ENCODE data around the gene LRRC42.

LRRC42 gene

DNA sequence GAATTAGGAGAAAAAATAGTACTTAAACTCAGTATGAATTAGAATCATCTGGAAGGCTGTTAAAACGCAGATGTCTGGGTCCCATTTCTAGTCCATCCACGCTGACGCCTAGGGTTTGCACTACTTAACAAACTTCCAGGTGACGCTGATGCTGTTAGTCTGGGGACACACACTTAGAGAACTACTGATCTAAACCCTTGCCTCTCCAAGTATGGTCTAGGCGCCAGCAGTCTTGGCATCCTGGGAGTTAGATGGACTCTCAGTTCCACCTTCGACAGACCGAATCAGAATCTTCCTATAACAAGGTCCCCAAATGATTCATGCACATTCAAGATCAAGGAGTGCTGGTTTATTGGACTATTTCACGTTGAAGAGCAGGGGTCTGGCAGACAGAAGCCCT lies 40.6 kb upstream of the LRRC42 start:
- in situ Hi-C loops (cut with HindIII; ENCODE audit: low pct_ligation_motif_present, low sequenced_read_pairs) = no loop called here
- TF ChIP-seq, protein P1, sequence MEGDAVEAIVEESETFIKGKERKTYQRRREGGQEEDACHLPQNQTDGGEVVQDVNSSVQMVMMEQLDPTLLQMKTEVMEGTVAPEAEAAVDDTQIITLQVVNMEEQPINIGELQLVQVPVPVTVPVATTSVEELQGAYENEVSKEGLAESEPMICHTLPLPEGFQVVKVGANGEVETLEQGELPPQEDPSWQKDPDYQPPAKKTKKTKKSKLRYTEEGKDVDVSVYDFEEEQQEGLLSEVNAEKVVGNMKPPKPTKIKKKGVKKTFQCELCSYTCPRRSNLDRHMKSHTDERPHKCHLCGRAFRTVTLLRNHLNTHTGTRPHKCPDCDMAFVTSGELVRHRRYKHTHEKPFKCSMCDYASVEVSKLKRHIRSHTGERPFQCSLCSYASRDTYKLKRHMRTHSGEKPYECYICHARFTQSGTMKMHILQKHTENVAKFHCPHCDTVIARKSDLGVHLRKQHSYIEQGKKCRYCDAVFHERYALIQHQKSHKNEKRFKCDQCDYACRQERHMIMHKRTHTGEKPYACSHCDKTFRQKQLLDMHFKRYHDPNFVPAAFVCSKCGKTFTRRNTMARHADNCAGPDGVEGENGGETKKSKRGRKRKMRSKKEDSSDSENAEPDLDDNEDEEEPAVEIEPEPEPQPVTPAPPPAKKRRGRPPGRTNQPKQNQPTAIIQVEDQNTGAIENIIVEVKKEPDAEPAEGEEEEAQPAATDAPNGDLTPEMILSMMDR (IDR thresholded peaks at IDR 0.05; ENCODE audit: low read depth, low read length, missing control alignments) = no peak
- DNase-seq = no peak

DNA sequence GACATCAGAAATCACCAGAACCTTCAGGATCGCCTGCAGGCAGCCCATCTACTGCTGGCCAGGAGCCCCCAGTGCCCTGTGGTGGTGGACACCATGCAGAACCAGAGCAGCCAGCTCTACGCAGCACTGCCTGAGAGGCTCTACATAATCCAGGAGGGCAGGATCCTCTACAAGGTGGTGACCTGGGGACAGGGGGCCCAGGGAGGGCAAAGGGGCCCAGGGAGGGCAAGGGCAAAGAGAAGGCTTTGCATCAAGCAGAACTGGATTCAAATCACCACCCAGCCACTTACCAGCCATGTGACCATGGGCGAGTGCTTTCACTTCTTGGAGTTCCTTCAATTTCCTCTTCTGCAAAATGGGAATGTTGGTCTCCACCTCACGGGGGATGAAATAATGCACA lies 40.0 kb upstream of the LRRC42 start:
- Histone ChIP-seq H3K36me3 (replicated peaks) (no peaks in the 10 kb centered on the region), H3K4me3 (ENCODE audit: low read depth, low read length) (no peak overlapping the region), H3K27me3 (replicated peaks) (no peaks in the 10 kb centered on the region), H3K27ac (no peak overlapping the region)
- no peak for DNase-seq
- in situ Hi-C loops (cut with HindIII; ENCODE audit: low pct_ligation_motif_present, low sequenced_read_pairs) = no loop called here
- TF ChIP-seq, protein P1 (IDR thresholded peaks at IDR 0.05; ENCODE audit: low read depth, low read length, missing control alignments) = no peak

More for the DNA sequence above, 40.6 kb upstream of the LRRC42 start:
- H3K36me3 ChIP-seq (replicated peaks) = no peaks in the 10 kb centered on the region
- H3K27me3 ChIP-seq (replicated peaks) = no peaks in the 10 kb centered on the region
- H3K27ac ChIP-seq = no peak overlapping the region
- no peak overlapping the region for H3K4me3 ChIP-seq (ENCODE audit: low read depth, low read length)

DNA sequence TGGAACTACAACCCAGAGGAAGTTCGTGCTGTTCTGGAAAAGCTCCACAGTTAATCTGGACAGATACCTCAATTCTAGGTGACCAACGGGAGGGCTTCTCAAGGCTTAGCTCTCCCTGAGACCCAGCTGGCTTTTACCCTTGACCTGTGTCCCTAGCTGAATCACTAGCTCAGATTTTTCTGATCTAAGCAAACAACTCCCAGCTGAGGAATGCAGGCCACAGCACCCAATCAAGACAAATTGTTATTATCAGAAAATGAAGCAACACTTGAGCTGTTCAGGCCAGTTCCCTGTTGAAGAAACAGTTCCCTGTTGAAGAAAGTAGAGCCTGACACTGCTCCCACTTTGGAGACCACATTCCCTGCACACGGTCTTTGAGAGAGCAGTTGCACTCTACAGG lies 36.2 kb upstream of the LRRC42 start:
- H3K4me3 ChIP-seq (ENCODE audit: low read depth, low read length) = no peak overlapping the region
- in situ Hi-C loops (cut with HindIII; ENCODE audit: low pct_ligation_motif_present, low sequenced_read_pairs) = no loop called here
- no peak for DNase-seq
- H3K27ac ChIP-seq = no peak overlapping the region
- TF ChIP-seq, protein P1 (IDR thresholded peaks at IDR 0.05; ENCODE audit: low read depth, low read length, missing control alignments) = no peak
- no peaks in the 10 kb centered on the region for H3K27me3 ChIP-seq (replicated peaks)
- H3K36me3 ChIP-seq (replicated peaks) = no peaks in the 10 kb centered on the region

DNA sequence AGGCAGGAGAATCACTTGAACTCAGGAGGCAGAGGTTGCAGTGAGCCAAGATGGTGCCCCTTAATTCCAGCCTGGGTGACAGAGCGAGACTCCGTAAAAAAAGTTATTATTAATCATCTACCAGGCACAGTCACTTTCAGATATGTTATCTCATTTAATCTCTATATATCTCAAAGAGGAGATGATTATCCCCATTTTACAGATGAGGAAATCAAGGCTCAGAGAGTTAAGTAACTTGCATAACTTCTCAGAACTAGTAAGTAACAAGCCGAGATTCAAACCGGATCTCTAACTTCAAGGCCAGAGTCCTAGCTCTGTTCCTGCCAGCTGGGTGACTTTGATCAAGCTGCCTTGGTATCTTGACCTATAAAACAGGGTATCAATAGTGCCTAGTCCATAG lies 34.7 kb upstream of the LRRC42 start:
- in situ Hi-C loops (cut with HindIII; ENCODE audit: low pct_ligation_motif_present, low sequenced_read_pairs) = no loop called here
- H3K4me3 ChIP-seq (ENCODE audit: low read depth, low read length) = no peak overlapping the region
- H3K36me3 ChIP-seq (replicated peaks) = no peaks in the 10 kb centered on the region
- H3K27ac ChIP-seq = no peak overlapping the region
- H3K27me3 ChIP-seq (replicated peaks) = no peaks in the 10 kb centered on the region
- DNase-seq = no peak
- TF ChIP-seq, protein P1 (IDR thresholded peaks at IDR 0.05; ENCODE audit: low read depth, low read length, missing control alignments) = no peak

DNA sequence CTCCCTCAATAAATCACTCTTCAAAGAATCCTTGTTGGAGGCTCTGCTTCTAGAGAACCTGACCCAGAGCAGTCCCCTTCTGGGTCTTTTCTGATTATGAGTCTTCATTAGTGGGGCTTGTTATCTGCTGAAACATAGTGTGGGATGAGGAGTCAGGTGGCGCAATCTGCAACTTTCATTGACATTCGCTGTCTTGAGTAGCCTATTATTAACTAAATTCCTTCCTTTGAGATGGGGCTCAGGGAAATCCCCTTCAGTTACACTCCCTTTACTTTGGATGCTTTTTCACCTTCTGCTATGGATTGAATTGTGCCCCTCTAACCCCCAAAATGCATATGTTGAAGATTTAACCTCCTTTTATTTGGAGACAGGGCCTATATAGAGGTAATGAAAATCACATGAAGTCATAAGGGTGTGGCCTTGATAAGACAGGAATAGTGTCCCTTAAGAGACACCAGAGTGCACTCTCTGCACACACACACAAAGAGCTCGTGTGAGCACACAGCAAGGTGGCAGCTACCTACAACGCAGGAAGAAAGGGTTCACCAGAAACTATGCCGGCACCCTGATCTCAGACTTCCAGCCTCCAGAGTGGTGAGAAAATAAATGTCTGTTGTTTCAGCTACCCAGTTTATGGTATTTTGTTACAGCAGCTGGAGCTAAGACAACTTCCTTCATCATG lies 32.7 kb upstream of the LRRC42 start:
- no peak overlapping the region for H3K4me3 ChIP-seq (ENCODE audit: low read depth, low read length)
- TF ChIP-seq, protein P1 (IDR thresholded peaks at IDR 0.05; ENCODE audit: low read depth, low read length, missing control alignments) = no peak
- in situ Hi-C loops (cut with HindIII; ENCODE audit: low pct_ligation_motif_present, low sequenced_read_pairs) = no loop called here
- H3K27ac ChIP-seq = no peak overlapping the region
- no peak for DNase-seq
- H3K27me3 ChIP-seq (replicated peaks) = no peaks in the 10 kb centered on the region
- no peaks in the 10 kb centered on the region for H3K36me3 ChIP-seq (replicated peaks)

DNA sequence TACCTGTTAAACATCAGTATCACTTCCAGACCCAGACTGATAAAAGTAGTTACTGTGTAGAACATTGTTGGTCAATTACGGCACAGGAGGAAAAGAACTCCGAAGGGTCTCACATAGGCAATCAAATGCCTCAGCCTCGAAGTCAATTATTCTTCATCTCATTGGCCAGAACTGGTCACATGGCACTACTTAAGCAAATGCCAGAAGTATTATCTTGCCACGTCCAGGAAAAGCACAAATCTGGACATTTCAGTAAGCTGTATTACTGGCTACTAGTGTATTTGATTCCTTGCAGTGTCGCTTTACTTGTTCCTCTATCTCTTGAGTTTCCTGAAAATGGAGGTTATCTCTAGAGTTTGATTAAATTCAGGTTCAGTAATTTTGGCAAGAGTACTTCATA lies 27.8 kb upstream of the LRRC42 start:
- Histone ChIP-seq H3K36me3 (replicated peaks) (peaks cover 4% of the 10 kb centered on the region), H3K27me3 (replicated peaks) (no peaks in the 10 kb centered on the region), H3K4me3 (ENCODE audit: low read depth, low read length) (no peak overlapping the region), H3K27ac (no peak overlapping the region)
- TF ChIP-seq, protein P1 (IDR thresholded peaks at IDR 0.05; ENCODE audit: low read depth, low read length, missing control alignments) = no peak
- DNase-seq = no peak
- in situ Hi-C loops (cut with HindIII; ENCODE audit: low pct_ligation_motif_present, low sequenced_read_pairs) = no loop called here

All from brain microvascular endothelial cell (primary cell).